ENCODE results near the gene S1PR4. TPM values are rescaled to one million over a fixed set of nuclear protein-coding genes. Genes with fewer than 3 reads are reported as not detected.
"Not testable (repeated sequence)": the region's sequence is repeated elsewhere in the genome, so short reads cannot be mapped to it uniquely, and the experiment has no call there.

Gene S1PR4
- polyA plus RNA-seq, 6 donors from 2014 or later, result 307 to 524 (median 405) TPM

GRCh38 chr19:3211191-3211590 is 32.6 kb downstream of the S1PR4 start:
- ATAC-seq (ENCODE audit: low read depth in 2 of 2) (no peak), DNase-seq (no peak)
- no peaks in the 10 kb centered on the region for H3K9me3 Mint-ChIP-seq
- peaks cover 5 to 25% (median 12%) of the 10 kb centered on the region in 3 donors for H3K4me1 Mint-ChIP-seq
- no peak overlapping the region for H3K4me3 Mint-ChIP-seq
- no peak overlapping the region for H3K27ac Mint-ChIP-seq
- H3K36me3 Mint-ChIP-seq, result no peaks in the 10 kb centered on the region
- no peaks in the 10 kb centered on the region for H3K27me3 Mint-ChIP-seq

- H3K9me3 Mint-ChIP-seq, result no peaks in the 10 kb centered on the region
- peak overlapping the region in 1 of 6 donors; percentile 95 for H3K27ac Mint-ChIP-seq
- no peaks in the 10 kb centered on the region for H3K27me3 Mint-ChIP-seq
- H3K4me1 Mint-ChIP-seq, result peaks cover 5 to 25% (median 12%) of the 10 kb centered on the region in 3 donors
- no peaks in the 10 kb centered on the region for H3K36me3 Mint-ChIP-seq
- no peak overlapping the region for H3K4me3 Mint-ChIP-seq
- ATAC-seq (ENCODE audit: low read depth in 2 of 2) (no peak), DNase-seq (no peak)
Observed at GRCh38 chr19:3213159-3213558, 34.6 kb downstream of the S1PR4 start.

- Mint-ChIP-seq H3K27me3 (peaks cover 0 to 5% (median 0%) of the 10 kb centered on the region in 3 donors), H3K4me3 (no peak overlapping the region), H3K4me1 (peaks cover 5 to 12% (median 12%) of the 10 kb centered on the region in 3 donors), H3K36me3 (no peaks in the 10 kb centered on the region), H3K9me3 (no peaks in the 10 kb centered on the region), H3K27ac (no peak overlapping the region)
- no peak for ATAC-seq (ENCODE audit: low read depth in 2 of 2)
- DNase-seq, result no peak
Observed at GRCh38 chr19:3216874-3217273, 38.3 kb downstream of the S1PR4 start.

GRCh38 chr19:3220576-3220975 is 42.0 kb downstream of the S1PR4 start:
- Mint-ChIP-seq H3K27me3 (peaks cover 0 to 11% (median 9%) of the 10 kb centered on the region in 3 donors), H3K4me3 (no peak overlapping the region), H3K27ac (no peak overlapping the region), H3K36me3 (no peaks in the 10 kb centered on the region), H3K4me1 (peaks cover 0 to 4% (median 2%) of the 10 kb centered on the region in 3 donors), H3K9me3 (no peaks in the 10 kb centered on the region)
- DNase-seq (no peak), ATAC-seq (ENCODE audit: low read depth in 2 of 2) (no peak)

- not testable (repeated sequence) for H3K36me3 Mint-ChIP-seq; ATAC-seq (ENCODE audit: low read depth in 2 of 2); H3K27ac Mint-ChIP-seq; DNase-seq; H3K4me1 Mint-ChIP-seq; H3K9me3 Mint-ChIP-seq
- H3K4me3 Mint-ChIP-seq, result peak overlapping the region in 1 of 8 donors; percentile 22
- H3K27me3 Mint-ChIP-seq, result peaks cover 0 to 21% (median 9%) of the 10 kb centered on the region in 3 donors
Observed at GRCh38 chr19:3221576-3221975, 43.0 kb downstream of the S1PR4 start.

- no peak for ATAC-seq (ENCODE audit: low read depth in 2 of 2)
- H3K27me3 Mint-ChIP-seq, result peaks cover 7 to 32% (median 17%) of the 10 kb centered on the region in 3 donors
- H3K36me3 Mint-ChIP-seq, result peaks cover 0 to 1% of the 10 kb centered on the region in 2 donors
- no peaks in the 10 kb centered on the region for H3K9me3 Mint-ChIP-seq
- peak overlapping the region in 1 of 6 donors; percentile 72 for H3K27ac Mint-ChIP-seq
- peaks cover 1 to 4% (median 2%) of the 10 kb centered on the region in 3 donors for H3K4me1 Mint-ChIP-seq
- no peak overlapping the region for H3K4me3 Mint-ChIP-seq
- no peak for DNase-seq
Observed at GRCh38 chr19:3222709-3223108, 44.1 kb downstream of the S1PR4 start.

- no peaks in the 10 kb centered on the region for H3K9me3 Mint-ChIP-seq
- H3K4me1 Mint-ChIP-seq, result peaks cover 2 to 9% (median 7%) of the 10 kb centered on the region in 3 donors
- H3K27me3 Mint-ChIP-seq, result peaks cover 7 to 39% (median 24%) of the 10 kb centered on the region in 3 donors
- peaks cover 0 to 8% of the 10 kb centered on the region in 2 donors for H3K36me3 Mint-ChIP-seq
- H3K4me3 Mint-ChIP-seq, result peak within 1 kb of the TSS in 6 of 8 donors; percentile 15 to 87 (median 65)
- DNase-seq, result peak; percentile 51
- peak; percentile 57 to 68 for ATAC-seq (ENCODE audit: low read depth in 2 of 2)
- H3K27ac Mint-ChIP-seq, result peak within 1 kb of the TSS in 1 of 6 donors; percentile 62
Observed at GRCh38 chr19:3224346-3225168, 46.0 kb downstream of the S1PR4 start, which contains the start of gene CELF5. Gene CELF5 (plus strand): TSS chr19:3224661. CDS start chr19:3224740, 79 bp downstream.

- Mint-ChIP-seq H3K9me3 (no peaks in the 10 kb centered on the region), H3K27ac (no peak overlapping the region), H3K4me1 (peaks cover 2 to 9% (median 7%) of the 10 kb centered on the region in 3 donors), H3K27me3 (peaks cover 7 to 39% (median 24%) of the 10 kb centered on the region in 3 donors), H3K4me3 (peak overlapping the region in 2 of 8 donors; percentile 15 to 62), H3K36me3 (peaks cover 0 to 8% of the 10 kb centered on the region in 2 donors)
- DNase-seq, result no peak
- no peak for ATAC-seq (ENCODE audit: low read depth in 2 of 2)
Observed at GRCh38 chr19:3225169-3225485, 46.6 kb downstream of the S1PR4 start.

- ATAC-seq (ENCODE audit: low read depth in 2 of 2) (no peak), DNase-seq (no peak)
- Mint-ChIP-seq H3K9me3 (no peaks in the 10 kb centered on the region), H3K36me3 (peaks cover 0 to 8% of the 10 kb centered on the region in 2 donors), H3K4me1 (peaks cover 2 to 9% (median 7%) of the 10 kb centered on the region in 3 donors), H3K27ac (no peak overlapping the region), H3K4me3 (peak overlapping the region in 1 of 8 donors; percentile 33), H3K27me3 (peaks cover 7 to 39% (median 24%) of the 10 kb centered on the region in 3 donors)
Observed at GRCh38 chr19:3225677-3226093, 47.1 kb downstream of the S1PR4 start.

GRCh38 chr19:3227054-3227626 is 48.6 kb downstream of the S1PR4 start:
- peak overlapping the region in 3 of 8 donors; percentile 6 to 49 (median 35) for H3K4me3 Mint-ChIP-seq
- peaks cover 0 to 4% (median 0%) of the 10 kb centered on the region in 7 donors for H3K9me3 Mint-ChIP-seq
- H3K27ac Mint-ChIP-seq, result no peak overlapping the region
- peaks cover 0 to 8% of the 10 kb centered on the region in 2 donors for H3K36me3 Mint-ChIP-seq
- DNase-seq, result no peak
- peaks cover 2 to 9% (median 7%) of the 10 kb centered on the region in 3 donors for H3K4me1 Mint-ChIP-seq
- no peak for ATAC-seq (ENCODE audit: low read depth in 2 of 2)
- H3K27me3 Mint-ChIP-seq, result peaks cover 7 to 34% (median 24%) of the 10 kb centered on the region in 3 donors

- DNase-seq (no peak), ATAC-seq (ENCODE audit: low read depth in 2 of 2) (no peak)
- H3K4me1 Mint-ChIP-seq, result peaks cover 0 to 9% (median 7%) of the 10 kb centered on the region in 3 donors
- H3K36me3 Mint-ChIP-seq, result peaks cover 0 to 8% of the 10 kb centered on the region in 2 donors
- H3K4me3 Mint-ChIP-seq, result no peak overlapping the region
- no peak overlapping the region for H3K27ac Mint-ChIP-seq
- H3K27me3 Mint-ChIP-seq, result peaks cover 13 to 42% (median 31%) of the 10 kb centered on the region in 3 donors
- H3K9me3 Mint-ChIP-seq, result peaks cover 0 to 4% (median 0%) of the 10 kb centered on the region in 7 donors
Observed at GRCh38 chr19:3229346-3229743, 50.8 kb downstream of the S1PR4 start.
